Body of pancreas (tissue), 4 donors: ENCODE measurements around the gene MTRF1L.

Experiments
- POLR2A ChIP-seq, 3 donors: fragments of 450-650 bp; IDR thresholded peaks; one replicate each; pipeline ENCODE4 v1.6.1; 2016; ENCODE audit warnings: antibody characterized with exemption in 3 of 3, mild to moderate bottlenecking in 2 of 3
- TF ChIP-seq, protein P1 (sequence below), 7 experiments: fragments of 450-650 bp in 4 of 7; fragments of 200-600 bp in 3 of 7; sonication (generic) in 3 of 7; IDR thresholded peaks; one replicate each; pipeline ENCODE4 v1.5.1; 2016 to 2019; ENCODE audit warnings: antibody characterized with exemption in 7 of 7

DNA sequence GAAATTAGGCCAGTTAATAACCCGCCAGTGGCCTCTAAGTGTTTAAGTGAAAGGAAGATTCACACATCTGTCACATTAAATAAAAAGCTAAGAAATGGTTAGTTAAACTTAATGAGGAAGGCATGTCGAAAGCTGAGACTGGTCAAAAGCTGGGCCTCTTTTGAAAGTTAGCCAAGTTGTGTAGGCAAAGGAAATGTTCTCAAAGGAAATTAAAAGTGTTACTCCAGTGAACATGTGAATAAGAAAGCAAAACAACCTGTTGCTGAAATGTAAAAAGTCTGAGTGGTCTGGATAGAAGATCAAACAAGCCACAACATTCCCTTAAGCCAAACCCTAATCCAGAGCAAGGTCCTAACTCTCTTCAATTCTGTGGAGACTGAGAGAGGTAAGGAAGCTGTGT, 10.9 kb upstream of the MTRF1L start:
- no peak for TF ChIP-seq POLR2A (IDR thresholded peaks at IDR 0.05)
- TF ChIP-seq, protein P1, sequence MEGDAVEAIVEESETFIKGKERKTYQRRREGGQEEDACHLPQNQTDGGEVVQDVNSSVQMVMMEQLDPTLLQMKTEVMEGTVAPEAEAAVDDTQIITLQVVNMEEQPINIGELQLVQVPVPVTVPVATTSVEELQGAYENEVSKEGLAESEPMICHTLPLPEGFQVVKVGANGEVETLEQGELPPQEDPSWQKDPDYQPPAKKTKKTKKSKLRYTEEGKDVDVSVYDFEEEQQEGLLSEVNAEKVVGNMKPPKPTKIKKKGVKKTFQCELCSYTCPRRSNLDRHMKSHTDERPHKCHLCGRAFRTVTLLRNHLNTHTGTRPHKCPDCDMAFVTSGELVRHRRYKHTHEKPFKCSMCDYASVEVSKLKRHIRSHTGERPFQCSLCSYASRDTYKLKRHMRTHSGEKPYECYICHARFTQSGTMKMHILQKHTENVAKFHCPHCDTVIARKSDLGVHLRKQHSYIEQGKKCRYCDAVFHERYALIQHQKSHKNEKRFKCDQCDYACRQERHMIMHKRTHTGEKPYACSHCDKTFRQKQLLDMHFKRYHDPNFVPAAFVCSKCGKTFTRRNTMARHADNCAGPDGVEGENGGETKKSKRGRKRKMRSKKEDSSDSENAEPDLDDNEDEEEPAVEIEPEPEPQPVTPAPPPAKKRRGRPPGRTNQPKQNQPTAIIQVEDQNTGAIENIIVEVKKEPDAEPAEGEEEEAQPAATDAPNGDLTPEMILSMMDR (IDR thresholded peaks at IDR 0.05), result no peak
